AG20443 (cell line): ENCODE results near the gene POLR1H.

Experiments used
- DNase-seq: peaks from one replicate; pipeline ENCODE4 v3.0.0; 2012; ENCODE audit warnings: low spot score, mixed read lengths

Gene POLR1H

DNA sequence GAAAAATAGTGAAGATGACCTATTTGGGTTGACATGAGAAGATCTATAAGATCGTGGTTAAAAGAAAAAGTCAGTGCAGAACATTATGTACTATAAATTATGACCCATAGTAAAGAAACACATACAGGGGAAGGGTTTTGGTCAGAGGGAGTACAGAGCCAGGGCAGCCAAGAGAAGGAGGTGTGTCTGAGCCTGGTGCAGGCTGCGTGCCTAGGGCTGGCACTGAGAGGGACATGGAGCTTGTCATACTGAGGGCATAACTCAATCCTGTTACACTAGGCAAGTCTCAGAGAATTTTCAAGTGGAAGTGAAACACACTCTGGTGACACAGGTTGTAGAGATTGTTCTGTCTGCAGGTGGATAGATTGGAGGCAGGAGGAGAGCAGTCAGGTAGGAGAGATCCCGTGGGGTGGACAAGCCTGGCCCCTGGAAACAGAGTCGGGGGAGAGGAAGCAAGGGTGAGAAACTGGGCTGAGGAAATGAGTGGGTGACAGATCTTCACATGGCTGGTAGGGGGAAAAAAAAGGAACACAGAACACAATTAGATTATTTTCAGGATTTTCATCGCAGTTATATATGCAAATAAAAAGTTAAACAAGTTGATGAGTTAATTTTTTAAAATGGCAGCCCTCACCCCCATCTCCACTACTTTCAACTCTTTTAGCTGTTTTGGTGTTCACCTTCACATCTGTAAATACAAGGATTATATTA, 33.0 kb downstream of the POLR1H start:
- no peak for DNase-seq

DNA sequence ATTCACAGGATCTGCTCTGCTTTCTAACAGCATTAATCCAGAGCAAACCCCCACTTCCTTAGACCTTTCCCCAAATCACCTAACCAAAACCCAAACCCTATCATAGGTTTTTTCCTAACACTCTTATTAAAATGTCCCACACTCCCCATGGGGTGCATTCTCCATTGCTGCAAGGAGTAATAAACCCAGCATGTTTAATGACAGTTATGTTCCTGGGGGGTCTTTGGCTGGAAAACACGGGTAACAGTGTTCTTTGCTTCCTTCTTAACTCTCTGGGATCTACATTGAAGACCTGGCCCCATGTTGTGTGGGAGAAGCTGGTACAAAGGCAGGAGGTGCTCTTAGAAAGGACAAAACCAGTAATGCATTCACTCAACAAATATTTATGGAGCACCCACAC, 35.8 kb downstream of the POLR1H start:
- DNase-seq = no peak

DNA sequence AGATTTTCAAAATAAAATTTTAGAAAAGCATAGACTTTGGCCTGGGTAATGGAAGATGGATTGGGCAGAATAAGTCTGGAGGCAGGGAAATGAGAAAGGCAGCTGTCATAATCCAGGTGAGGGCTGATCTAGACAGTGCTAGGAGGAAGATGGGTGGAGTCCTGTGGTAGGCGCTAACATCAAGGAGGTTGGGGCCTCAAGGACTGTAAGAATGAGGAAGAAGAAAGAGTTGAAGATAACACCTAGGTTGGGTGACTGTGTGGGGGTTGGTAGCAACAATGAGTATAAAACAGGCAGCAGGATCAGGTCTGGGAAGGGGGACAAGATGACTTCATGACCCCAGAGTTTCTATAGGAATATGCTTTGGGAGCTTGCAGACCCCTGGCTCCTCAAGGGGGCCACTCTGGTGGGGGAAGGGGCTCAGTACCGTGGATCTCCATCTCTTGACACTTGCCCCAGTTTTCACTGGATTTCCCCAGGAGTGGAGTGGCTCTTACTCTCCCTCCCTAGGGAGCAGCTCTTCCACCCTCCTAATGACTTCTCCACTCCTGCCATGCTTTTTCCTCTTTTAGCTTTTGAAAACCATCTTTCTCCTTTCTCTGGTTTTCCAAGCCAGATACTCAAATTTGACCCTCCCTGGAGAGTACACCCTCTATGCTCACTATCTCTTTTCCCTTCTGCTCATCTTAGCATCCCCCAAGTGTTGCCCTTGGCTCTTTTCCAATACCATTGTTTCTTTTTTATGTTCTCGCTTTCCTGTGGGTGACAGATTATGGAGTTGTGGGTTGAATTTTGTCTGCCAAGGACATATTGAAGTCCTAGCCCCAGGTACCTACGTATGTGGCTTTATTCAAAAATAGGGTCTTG, 37.1 kb downstream of the POLR1H start:
- DNase-seq = no peak

DNA sequence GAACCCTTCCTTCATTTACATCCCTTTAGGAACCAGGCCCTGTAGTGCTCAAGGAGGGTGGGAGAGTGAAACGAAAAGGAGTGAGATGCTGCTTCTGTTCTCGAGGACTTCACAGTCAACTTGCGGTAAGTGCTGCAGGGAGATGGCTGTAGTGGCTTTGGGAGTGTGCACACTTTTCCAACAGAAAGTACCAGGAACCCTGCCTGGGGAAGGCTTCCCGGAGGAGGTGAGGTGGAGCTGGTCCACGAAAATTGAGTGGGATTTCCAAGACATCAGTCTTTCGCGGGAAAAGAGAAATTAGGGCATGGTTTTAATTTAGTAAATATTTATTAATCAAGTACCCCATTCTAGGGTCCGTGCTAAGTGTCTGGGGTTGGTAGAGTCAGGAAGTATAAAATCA, 39.1 kb downstream of the POLR1H start:
- DNase-seq = no peak

DNA sequence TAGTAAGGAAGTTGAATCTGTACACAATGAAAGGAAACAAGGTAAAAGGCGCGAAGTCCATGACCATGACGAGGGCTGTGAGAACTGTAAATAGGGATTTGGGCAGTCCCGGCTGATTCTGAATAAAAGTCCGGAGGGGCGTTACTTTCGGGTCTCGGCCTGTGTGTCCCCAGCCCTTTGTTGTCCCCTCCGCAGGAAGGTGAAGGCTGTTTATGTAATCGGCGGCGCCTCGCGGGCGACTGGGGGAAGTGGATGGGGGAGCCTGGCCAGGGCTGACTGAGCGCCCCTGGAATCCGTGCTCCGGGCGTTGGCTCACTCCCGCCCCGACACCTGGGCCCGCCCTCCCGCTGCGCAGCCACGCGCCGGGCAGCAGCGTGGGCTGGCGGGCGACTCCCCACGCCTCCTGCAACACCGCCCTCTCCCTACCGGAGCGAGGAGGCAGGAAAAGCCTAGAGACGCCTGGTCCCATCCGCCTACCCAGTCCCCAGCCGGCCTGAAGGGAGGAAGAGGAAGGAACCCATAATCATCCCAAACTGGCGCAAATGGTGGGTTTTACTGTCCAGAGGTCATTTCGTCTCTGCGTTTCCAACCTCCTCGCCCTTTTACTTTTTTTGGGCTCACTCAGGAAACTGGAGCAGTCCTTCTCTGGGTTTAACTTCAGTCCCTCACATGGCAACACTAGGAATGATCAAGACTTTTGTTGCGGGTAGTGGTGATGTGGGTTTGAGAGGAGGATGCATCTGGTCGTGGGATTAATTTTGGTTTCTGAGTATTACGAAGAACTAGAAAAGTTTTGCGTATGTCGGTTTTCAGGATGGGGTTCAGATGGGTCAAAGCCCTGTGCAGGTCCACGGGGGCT, 39.7 kb downstream of the POLR1H start:
- DNase-seq = peak; percentile 29

DNA sequence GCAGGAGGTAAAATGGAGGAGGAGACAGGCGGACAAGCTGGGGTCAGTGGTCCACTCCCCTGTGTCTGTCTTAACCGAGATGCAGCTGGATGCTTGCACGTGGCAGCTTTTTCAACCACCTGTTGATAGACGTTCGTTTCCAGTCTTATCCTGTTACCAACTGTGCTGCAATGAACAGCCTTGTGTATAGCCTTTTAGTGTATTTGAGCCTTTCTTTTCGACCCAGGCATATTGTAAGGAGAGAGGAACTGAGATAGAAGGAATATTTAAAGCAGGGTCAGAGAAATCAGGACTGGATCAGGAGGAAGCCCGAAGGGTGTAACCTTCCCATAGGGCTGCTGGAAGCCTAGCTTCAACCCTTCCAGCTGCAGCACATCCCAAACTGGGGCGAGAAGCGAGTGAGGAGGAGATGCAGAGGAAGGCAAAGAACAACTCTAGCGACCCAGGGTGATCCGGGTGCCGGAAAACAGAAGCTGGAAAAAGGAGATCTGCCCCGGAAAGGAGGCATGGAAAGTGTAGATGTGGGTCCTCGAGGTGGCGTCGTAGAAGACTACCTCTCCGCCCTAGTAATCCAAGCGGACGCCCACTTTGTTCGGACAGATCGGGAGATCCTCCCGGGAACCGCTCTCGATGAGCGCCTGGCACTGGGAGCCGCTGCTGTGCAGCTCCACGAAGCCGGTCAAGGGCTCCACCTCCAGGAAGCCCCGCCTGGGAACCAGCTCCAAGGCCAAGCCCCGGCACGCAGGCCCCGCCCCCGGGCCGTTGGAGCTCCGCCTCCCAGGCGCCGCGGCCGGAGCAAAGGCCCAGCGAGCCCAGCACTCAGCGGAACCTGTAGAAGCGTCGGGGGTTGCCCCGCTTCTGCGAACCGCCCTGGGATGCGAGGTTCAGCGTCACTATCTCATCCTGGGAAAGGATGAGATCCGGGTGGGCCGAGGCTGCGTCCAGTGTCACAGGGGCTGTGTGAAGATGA, 40.7 kb downstream of the POLR1H start:
- peak; percentile 96 for DNase-seq

DNA sequence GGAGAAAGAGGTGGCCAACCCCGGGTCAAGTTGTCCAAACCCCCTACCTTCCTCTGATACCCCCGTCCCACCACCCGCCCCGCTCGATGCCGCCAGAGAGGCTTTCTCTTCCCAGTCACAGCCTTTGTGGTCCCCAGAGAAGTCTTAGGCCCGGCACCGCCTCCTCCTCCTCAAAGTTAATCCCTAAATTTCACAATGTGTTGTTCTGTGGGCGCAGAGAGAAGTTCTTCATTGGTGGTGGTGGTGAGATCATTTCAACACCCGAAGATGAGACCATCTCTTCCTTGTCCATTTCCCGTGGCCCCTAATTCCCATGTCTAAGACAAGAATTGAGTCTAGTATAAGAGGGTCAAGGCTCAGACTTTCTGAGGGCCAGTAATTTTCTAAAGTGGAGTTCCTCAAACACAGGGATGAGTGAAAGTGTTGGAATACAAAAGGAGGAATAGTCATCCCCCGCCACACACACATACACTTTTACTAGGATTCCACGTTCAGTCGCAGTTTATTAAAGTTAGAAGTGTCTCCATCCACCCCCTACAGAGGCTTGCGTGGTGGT, 41.4 kb downstream of the POLR1H start:
- peak; percentile 32 for DNase-seq

DNA sequence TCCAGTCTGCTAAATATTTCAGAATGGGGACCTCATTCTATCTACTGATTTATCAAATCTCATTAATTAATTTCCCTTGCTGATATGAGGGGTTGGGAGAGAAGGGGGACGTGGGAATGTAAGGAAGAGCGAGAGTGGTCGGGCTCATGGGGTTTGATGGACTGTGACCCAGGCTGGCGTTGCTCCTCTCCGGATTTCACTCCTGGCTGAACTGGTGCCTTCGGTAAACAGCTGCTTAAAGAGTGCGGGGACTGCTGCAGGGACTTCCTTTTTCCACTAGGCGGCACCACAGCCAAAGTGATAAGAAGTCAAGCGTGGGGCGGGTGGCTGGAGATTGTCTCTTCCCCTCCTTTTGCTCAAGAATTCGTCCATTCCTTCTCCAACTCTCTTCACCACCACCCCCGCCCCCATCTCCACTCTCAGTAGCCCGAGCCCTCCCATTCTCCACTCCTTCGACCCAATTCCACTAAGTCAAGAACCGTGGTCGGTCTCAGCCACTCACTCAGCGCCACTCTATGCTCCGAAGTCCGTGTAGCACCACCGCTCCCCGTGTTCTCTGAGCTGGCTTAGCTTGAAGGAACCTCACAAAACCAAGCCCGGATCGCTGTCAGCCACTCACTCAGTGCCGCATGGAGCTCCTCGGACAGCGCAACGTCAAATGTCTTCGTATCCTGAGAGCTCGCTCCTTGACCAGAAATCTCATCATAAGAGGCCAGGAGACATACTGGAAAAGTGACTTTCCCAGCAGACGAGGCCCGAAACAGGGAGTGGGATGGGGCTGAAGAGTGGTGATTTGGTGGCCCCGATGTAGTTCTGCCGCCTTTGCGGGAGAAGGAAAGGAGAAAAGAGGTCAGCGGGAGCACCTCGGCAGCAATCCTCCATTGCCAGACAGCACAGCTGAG, 42.2 kb downstream of the POLR1H start:
- peak; percentile 89 for DNase-seq

DNA sequence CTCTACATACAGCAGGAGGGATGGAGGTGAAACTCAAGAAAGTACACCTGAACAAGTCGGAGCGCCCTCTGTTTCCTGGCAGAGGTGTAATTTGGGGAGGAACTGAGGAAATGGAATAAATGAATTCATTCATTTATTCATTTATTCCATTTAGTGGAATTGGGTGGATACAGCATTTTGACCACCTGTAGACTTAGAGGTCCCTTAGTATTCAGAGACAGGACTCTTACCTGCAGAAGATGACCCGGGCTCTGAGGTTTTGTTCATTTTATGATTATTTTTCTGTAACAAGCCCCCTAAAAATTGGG, 42.8 kb downstream of the POLR1H start:
- no peak for DNase-seq

DNA sequence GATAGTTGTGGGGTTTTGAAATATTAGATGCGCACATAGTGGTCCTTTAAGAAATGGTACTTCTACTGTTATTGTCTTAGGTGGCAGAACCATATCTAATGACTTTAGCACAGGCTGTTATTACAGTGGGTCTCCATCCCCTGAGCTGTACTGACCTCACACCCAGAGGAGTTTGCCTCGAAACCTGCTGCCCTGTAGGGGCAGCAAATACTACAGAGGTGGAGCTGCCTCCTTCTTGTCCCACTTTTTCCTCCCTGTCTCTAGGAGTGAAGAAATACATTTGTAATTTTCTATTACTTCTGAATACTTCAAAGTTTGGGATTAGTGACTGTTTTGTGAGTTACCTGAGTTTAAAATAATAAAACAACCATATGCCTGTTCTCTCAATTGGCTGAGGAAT, 43.6 kb downstream of the POLR1H start:
- DNase-seq = no peak

DNA sequence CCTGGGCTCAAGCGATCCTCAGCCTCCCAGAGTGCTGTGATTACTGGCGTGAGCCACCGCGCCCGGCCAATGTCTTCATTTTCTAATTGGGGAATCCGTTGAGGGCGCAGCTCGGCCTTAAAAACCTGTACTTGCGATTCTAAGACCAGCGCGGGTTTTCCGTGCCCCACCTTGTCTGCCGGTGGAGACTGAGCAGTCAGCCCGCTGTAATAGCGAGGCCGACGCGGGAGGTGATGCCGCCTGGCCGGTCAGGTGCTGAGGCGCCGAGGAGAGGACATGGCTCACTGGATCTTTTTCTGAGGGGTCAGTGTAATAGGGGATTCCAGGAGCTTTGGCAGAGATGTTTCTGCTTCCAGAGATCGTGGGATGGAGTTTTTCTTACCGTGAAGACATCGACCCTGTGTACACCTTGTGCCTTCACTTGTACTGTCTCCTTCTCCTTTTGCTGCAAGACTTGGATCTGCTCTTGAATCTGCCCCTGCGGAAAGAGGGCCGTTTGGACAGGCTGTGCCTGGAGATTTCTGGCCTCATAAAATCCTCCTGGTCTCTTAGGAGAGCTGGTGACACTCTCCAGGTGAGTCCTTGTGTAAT, 50.3 kb downstream of the POLR1H start:
- no peak for DNase-seq

DNA sequence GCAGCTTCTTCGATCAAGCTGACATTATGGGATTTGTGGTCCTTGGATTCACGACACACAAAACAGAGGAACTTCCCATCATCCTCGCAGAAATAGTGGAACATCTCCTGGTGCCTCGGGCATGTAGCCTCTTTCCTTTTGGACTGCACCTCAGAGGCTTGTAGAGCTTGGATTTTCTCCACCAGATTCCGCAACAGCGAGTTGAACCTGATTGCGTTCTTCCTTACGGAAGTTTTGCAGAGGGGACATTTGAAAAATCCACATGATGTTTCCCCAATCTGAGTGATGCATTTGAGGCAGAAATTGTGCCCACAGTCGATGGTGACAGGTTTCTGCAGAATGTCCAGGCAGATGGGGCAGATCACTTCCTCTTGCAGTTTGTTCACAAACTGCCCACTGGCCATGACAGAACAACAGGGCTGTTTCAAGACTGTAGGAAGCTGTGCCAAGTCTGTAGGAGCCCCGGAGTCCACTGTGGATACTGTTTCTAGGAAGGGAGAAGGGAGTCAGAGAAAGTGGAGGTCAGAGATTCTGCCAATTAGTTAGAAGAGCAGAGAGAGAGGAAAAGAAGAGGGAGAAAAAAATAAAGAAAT, 51.4 kb downstream of the POLR1H start:
- no peak for DNase-seq

DNA sequence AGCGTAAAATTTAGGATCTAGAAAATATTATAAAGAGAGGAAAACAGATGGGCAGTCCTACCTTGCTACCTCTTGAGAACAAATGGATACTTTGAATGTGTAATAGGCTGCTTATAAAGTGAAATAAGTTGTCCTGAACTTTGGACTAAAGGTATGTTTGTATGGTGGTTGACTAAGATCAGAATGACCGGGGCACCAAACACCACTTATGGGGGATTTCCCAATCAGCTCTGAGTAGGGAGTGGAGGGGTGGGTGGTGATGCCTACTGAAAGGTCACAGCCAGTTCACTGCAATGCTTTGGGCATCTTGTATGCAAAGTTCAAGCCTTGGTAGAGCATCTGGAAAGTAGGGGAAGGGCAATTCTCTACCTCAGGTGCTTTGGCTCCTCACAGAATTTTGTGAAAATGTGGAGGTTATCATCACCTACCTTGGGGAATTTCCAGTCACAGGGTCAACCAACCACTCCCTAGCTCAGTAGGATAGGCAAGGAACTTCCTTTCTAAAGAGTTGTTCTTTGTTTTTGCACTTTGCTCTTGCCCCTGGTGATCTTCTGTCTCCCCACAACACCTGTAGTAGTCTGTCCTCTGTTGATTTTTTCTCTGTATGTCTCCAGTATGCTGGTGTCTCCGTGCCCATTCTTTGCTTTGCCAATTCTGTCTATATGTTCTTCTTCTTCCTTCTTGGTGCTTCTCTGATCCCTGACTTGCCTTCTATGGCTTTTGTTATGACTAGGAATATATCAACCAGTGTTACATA, 52.1 kb downstream of the POLR1H start, which contains the start of gene TRIM31:
TRIM31 (minus strand) TSS at position 88 of the 757 bp plus-strand sequence. CDS start 285 bp downstream, outside the sequence.
- DNase-seq = no peak

DNA sequence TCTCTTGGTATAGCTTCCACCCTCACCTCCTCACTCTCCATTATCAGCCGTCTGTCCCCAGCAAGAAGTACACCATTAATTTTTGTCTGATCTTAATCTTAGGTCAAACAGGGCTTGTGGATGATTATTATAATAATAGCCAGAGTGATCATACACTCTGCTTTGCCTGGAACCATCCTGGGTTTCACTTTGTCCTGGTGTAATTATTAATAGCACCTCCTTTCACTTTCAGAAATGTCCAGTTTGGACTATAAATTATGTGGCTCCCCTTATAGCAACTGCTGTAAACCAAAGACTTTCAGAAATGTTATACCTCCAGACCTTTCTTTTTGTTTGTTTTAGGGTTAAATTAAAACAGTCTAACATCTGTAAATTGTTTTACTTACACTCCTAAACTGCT, 52.8 kb downstream of the POLR1H start:
- DNase-seq = no peak
